HG02571 (cell line): ENCODE results near the gene AKT3.

Experiments
- ATAC-seq: cut with Tn5 transposase; IDR thresholded peaks from one replicate; pipeline ENCODE4 v1.9.1; 2021; ENCODE audit warnings: mild to moderate bottlenecking, moderate library complexity; ENCODE audit not compliant: unreplicated experiment

AKT3 gene

GRCh38 chr1:243494741-243495431, 355.2 kb downstream of the AKT3 start:
- ATAC-seq, result no peak

- ATAC-seq, result no peak
Measured at GRCh38 chr1:243493156-243494129, 356.6 kb downstream of the AKT3 start.

- ATAC-seq, result no peak
Measured at GRCh38 chr1:243490748-243491686, 359.0 kb downstream of the AKT3 start.

GRCh38 chr1:243489681-243490546, 360.1 kb downstream of the AKT3 start:
- ATAC-seq, result no peak

- ATAC-seq, result no peak
Measured at GRCh38 chr1:243489158-243489527, 360.9 kb downstream of the AKT3 start.

GRCh38 chr1:243488459-243489157, 361.4 kb downstream of the AKT3 start:
- ATAC-seq, result no peak

GRCh38 chr1:243487649-243488227, 362.3 kb downstream of the AKT3 start:
- ATAC-seq, result no peak

- no peak for ATAC-seq
Measured at GRCh38 chr1:243487036-243487648, 362.9 kb downstream of the AKT3 start.

- no peak for ATAC-seq
Measured at GRCh38 chr1:243483952-243484351, 366.1 kb downstream of the AKT3 start.

- ATAC-seq, result no peak
Measured at GRCh38 chr1:243483071-243483771, 366.8 kb downstream of the AKT3 start.

GRCh38 chr1:243482141-243483022, 367.7 kb downstream of the AKT3 start:
- ATAC-seq, result no peak

- no peak for ATAC-seq
Measured at GRCh38 chr1:243481101-243481500, 368.9 kb downstream of the AKT3 start.

GRCh38 chr1:243477731-243478290, 372.2 kb downstream of the AKT3 start:
- ATAC-seq, result no peak

GRCh38 chr1:243475966-243476365, 374.1 kb downstream of the AKT3 start:
- no peak for ATAC-seq

- ATAC-seq, result no peak
Measured at GRCh38 chr1:243474906-243475305, 375.1 kb downstream of the AKT3 start.

- ATAC-seq, result no peak
Measured at GRCh38 chr1:243474136-243474881, 375.7 kb downstream of the AKT3 start.
